Common myeloid progenitor, CD34-positive (primary cell): Measurements from ENCODE around the gene QRICH1.
A peak's percentile ranks its signal among the peaks of the same experiment; 100 is the strongest.

Source experiments
- CTCF ChIA-PET: fragments of 350-600 bp; sonication (Branson Sonifier 250); formaldehyde crosslinking; loops from one replicate; lab custom pipeline; 2021; ENCODE audit warnings: antibody characterized with exemption; lab: Charles Lee
- POLR2A ChIA-PET: fragments of 350-600 bp; sonication (Branson Sonifier 250); formaldehyde crosslinking; loops from one replicate; lab custom pipeline; 2021; ENCODE audit warnings: antibody characterized with exemption; lab: Charles Lee
- DNase-seq, 3 donors: peaks; one replicate each; pipeline versions ENCODE4 v3.0.0 to v3.0.0-alpha.2; 2013
- H3K27ac ChIP-seq, 2 experiments: 1 replicate in 1 of 2; 2 replicates in 1 of 2; pipeline ENCODE4 v1.7.0; 2013; ENCODE audit warnings: inconsistent platforms in 2 of 2, low read length in 2 of 2, mild to moderate bottlenecking in 2 of 2, low read depth in 1 of 2, moderate library complexity in 1 of 2; ENCODE audit not compliant: severe bottlenecking in 2 of 2, insufficient read depth in 1 of 2, poor library complexity in 1 of 2
- H3K27me3 ChIP-seq, 5 experiments: replicated peaks in 2 of 5; 1 replicate in 3 of 5; 2 replicates in 2 of 5; pipeline versions ENCODE4 v1.6.1 to v1.7.0; 2013; ENCODE audit warnings: low read length in 4 of 5, mild to moderate bottlenecking in 2 of 5, moderate library complexity in 2 of 5, inconsistent platforms in 1 of 5; ENCODE audit not compliant: insufficient read depth in 5 of 5, control insufficient read depth in 4 of 5
- H3K36me3 ChIP-seq, 4 experiments: 1 replicate in 2 of 4; 2 replicates in 2 of 4; pipeline versions ENCODE4 v1.6.1 to v1.7.0; 2013; ENCODE audit warnings: low read length in 3 of 4, control low read depth in 1 of 4, mild to moderate bottlenecking in 1 of 4; ENCODE audit not compliant: control insufficient read depth in 4 of 4, insufficient read depth in 4 of 4
- H3K4me1 ChIP-seq, 4 experiments: 1 replicate in 3 of 4; 2 replicates in 1 of 4; pipeline versions ENCODE4 v1.6.1 to v1.7.1; 2013; ENCODE audit warnings: low read length in 3 of 4, mild to moderate bottlenecking in 3 of 4, control low read depth in 1 of 4, inconsistent platforms in 1 of 4, moderate library complexity in 1 of 4; ENCODE audit not compliant: control insufficient read depth in 4 of 4, insufficient read depth in 4 of 4; ENCODE audit errors: control extremely low read depth in 1 of 4
- H3K4me3 ChIP-seq, 7 experiments: 1 replicate in 4 of 7; 2 replicates in 3 of 7; pipeline versions ENCODE4 v1.5.1 to v1.7.0; 2013; ENCODE audit warnings: mild to moderate bottlenecking in 7 of 7, low read length in 6 of 7, moderate library complexity in 6 of 7, inconsistent platforms in 2 of 7, low read depth in 2 of 7, control low read depth in 1 of 7; ENCODE audit not compliant: insufficient read depth in 4 of 7, control insufficient read depth in 1 of 7; ENCODE audit errors: extremely low read depth in 1 of 7
- H3K9me3 ChIP-seq, 5 experiments: 1 replicate in 4 of 5; 2 replicates in 1 of 5; pipeline versions ENCODE4 v1.6.1 to v1.7.1; 2013; ENCODE audit warnings: low read length in 4 of 5, mild to moderate bottlenecking in 2 of 5, inconsistent platforms in 1 of 5, low read depth in 1 of 5, moderate library complexity in 1 of 5; ENCODE audit not compliant: control insufficient read depth in 4 of 5, insufficient read depth in 2 of 5; ENCODE audit errors: control extremely low read depth in 1 of 5
- WGBS: methylation state at CpG from one replicate; pipeline ENCODE4 v1.1.5; 2013; ENCODE audit not compliant: insufficient coverage; 5-methylcytosine and 5-hydroxymethylcytosine counted together

Gene QRICH1

DNA sequence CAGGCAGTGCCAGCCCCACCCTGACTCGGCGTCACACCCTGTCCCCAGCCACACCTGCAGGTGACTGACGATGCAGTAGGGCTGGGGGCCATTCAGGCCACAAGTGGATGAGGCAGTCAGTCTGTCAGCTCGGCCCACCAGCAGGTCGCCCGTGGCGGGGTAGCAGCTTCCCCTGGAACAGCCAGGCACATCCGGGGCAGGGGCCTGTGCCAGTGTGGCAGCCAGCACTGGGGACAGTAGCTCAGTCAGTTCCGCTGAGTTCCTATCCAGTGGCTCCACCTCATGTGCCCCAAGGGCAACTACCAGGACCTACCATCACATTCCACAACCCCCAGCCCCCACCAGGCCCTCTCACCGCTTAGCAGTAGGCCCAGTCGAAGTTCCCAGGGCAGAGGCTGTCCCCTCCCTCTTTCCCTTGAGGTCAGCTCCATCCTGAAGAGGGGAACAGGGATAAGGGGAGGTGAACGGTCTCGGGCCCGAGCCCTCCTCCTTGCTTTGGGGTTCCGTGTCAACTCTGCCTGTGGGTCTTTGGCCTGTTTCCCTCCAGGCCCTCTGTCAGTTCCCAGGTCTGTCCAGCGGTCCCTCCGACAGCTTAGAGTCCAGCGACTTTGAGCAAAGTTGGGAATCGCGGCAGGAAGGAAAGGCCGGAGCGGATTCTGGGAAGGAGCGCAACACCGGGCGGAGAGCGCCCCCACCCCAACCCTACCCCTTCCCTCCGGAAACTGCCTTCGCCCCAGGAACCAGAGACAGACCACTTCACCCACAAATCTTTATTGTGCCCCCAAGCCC, 38.8 kb upstream of the QRICH1 start, which contains the start of gene LAMB2:
Gene LAMB2 (minus strand): TSS at position 614 of the 789 bp plus-strand sequence. CDS start 183 bp downstream, at position 431.
- no peaks in the 10 kb centered on the region for H3K27me3 ChIP-seq
- H3K27ac ChIP-seq, result peak within 1 kb of the TSS; percentile 33 to 77
- DNase-seq, result peak; percentile 76 to 88 (median 83)
- 40% methylated on average over 15 of the region's 28 CpGs for WGBS
- no peaks in the 10 kb centered on the region for H3K9me3 ChIP-seq
- H3K4me1 ChIP-seq, result peaks cover 5 to 25% (median 18%) of the 10 kb centered on the region in 4 experiments
- H3K4me3 ChIP-seq, result peak within 1 kb of the TSS; percentile 25 to 77 (median 55)
- ChIA-PET CTCF (interaction anchor here (0.6 to 4.7 kb wide), 12 partner anchors 11 to 145 kb away, joined by 3 to 35 read pairs (median 4); partner anchors contain the start of genes KLHDC8B, QRICH1 and USP19), POLR2A (interaction anchor here (0.6 to 1.7 kb wide), 3 partner anchors 12 to 305 kb away, joined by 3 to 11 read pairs (median 5); partner anchors contain the start of genes QRICH1 and USP19)
- peaks cover 0 to 3% (median 0%) of the 10 kb centered on the region in 4 experiments for H3K36me3 ChIP-seq

DNA sequence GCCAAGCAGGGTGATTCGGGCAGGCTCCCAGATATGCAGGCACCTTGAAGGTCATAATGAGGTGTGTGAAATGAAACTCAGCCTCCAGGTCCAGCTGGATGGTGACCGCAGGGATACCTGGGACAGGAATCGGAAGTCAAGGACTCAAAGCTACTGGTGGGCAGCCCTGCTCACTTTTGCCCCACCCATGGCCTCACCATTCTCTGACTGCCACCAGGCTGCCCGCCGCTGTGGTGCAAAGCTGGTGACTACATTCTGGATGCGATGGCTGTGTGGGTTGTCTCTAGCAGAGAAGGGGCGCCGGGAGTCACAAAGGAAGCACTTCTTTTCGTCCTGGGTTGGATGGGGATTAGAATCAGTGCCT, 38.2 kb upstream of the QRICH1 start:
- Histone ChIP-seq H3K36me3 (peaks cover 0 to 3% (median 0%) of the 10 kb centered on the region in 4 experiments), H3K4me1 (peaks cover 5 to 25% (median 18%) of the 10 kb centered on the region in 4 experiments), H3K9me3 (no peaks in the 10 kb centered on the region), H3K27ac (no peak overlapping the region), H3K27me3 (no peaks in the 10 kb centered on the region), H3K4me3 (peak overlapping the region in 2 of 7 experiments; percentile 29 to 76)
- 89% methylated on average over 6 of the region's 9 CpGs for WGBS
- DNase-seq, result no peak
- ChIA-PET POLR2A (interaction anchor here (1.1 to 1.7 kb wide), 2 partner anchors 11 to 38 kb away, joined by 5 to 11 read pairs; partner anchors contain the start of genes QRICH1 and USP19), CTCF (interaction anchor here (0.6 to 4.7 kb wide), 11 partner anchors 11 to 144 kb away, joined by 3 to 35 read pairs (median 4); partner anchors contain the start of genes KLHDC8B, QRICH1 and USP19)

DNA sequence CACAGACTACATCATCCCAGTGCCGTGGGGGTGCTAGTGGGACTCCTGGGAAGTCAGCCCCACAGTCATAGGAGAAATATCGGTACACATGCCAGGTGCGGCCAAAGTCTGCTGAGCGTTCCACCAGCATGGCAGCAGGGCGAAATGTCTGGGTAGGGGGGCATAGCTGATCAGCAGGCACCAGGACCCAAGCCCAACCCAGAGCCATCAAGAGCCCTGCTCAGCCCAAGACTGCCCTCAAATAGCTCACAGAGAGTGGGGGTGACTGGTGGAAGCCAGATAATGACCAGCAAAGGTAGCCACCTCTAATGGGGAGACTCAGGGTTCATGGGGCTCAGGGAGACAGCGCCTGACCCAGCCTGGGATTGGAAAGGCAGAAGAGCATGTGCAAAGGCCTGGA, 37.7 kb upstream of the QRICH1 start:
- Histone ChIP-seq H3K27ac (no peak overlapping the region), H3K4me1 (peaks cover 5 to 25% (median 18%) of the 10 kb centered on the region in 4 experiments), H3K36me3 (peaks cover 0 to 3% (median 0%) of the 10 kb centered on the region in 4 experiments), H3K9me3 (no peaks in the 10 kb centered on the region), H3K4me3 (no peak overlapping the region), H3K27me3 (no peaks in the 10 kb centered on the region)
- DNase-seq, result no peak
- WGBS, result 100% methylated on average over 6 of the region's 6 CpGs
- CTCF ChIA-PET, result interaction anchor here (1.4 to 4.7 kb wide), 5 partner anchors 10 to 144 kb away, joined by 3 to 35 read pairs (median 4); partner anchors contain the start of gene USP19
- POLR2A ChIA-PET, result interaction anchor here (1.1 to 1.7 kb wide), 2 partner anchors 11 to 38 kb away, joined by 5 to 11 read pairs; partner anchors contain the start of genes QRICH1 and USP19

DNA sequence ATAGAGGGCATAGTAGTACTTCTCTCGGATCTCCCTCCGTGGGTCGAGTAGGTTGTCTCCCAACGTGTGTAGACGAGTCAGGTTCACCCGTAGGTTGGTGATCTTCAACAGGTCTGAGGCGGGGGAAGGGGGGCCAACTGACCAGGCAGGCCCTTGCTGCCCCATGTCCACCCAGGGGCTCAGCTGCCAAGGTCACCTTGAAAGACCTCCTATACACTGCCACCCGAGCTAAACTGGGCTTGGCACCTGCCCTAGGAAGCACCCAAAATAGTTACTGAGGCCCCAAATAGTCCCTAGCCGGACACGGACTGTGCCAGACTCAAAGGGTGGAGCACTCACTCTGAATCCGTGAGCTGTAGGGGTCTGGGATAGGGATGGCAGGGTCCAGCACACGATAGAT, 37.2 kb upstream of the QRICH1 start:
- 94% methylated on average over 12 of the region's 12 CpGs for WGBS
- no peak overlapping the region for H3K4me3 ChIP-seq
- H3K4me1 ChIP-seq, result peaks cover 5 to 25% (median 18%) of the 10 kb centered on the region in 4 experiments
- H3K9me3 ChIP-seq, result no peaks in the 10 kb centered on the region
- H3K27ac ChIP-seq, result no peak overlapping the region
- CTCF ChIA-PET, result interaction anchor here (1.0 to 4.7 kb wide), 4 partner anchors 10 to 107 kb away, joined by 3 to 35 read pairs (median 4); partner anchors contain the start of gene USP19
- POLR2A ChIA-PET, result interaction anchor here (1.7 kb wide), 1 partner anchor 37 kb away, joined by 11 read pairs; the partner anchor contains the start of gene QRICH1
- H3K36me3 ChIP-seq, result peaks cover 0 to 3% (median 0%) of the 10 kb centered on the region in 4 experiments
- no peak for DNase-seq
- no peaks in the 10 kb centered on the region for H3K27me3 ChIP-seq

DNA sequence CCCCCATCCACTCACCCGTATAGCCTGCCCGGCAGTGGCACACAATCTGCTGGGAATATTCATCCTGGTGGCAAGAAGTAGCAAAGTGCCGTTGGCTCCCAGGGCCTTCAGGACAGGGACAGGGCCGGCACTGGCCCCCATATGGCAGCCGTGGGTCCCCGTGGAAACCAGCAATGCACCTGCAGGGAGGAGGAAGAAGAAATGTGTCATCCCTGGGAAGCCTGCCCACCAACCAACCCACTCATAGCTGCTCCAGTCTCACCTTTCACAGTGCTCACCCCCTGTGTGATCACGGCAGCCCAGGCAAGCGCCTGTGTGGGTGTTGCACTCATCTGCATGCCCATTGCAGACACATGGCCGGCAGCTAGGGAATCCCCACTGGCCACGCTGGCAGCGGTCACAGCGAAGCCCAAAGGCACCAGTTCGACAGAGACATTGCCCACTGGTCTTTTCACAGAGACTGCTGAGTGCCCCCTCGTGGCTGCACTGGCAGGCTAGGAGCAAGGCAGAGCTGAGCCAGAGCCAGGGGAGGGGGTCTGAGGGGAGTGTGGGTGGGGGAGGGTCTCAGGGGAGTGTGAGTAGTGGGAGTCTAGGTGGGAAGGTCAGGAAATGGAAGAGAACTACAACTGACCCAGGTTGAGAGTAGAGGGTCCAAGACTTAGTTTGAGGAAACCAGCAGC, 31.3 kb upstream of the QRICH1 start:
- no peak for DNase-seq
- 89% methylated on average over 10 of the region's 14 CpGs for WGBS
- H3K36me3 ChIP-seq, result peaks cover 0 to 27% (median 0%) of the 10 kb centered on the region in 4 experiments
- H3K27ac ChIP-seq, result no peak overlapping the region
- H3K9me3 ChIP-seq, result no peaks in the 10 kb centered on the region
- no peak overlapping the region for H3K4me3 ChIP-seq
- no peaks in the 10 kb centered on the region for H3K27me3 ChIP-seq
- ChIA-PET CTCF (no interaction called here), POLR2A (no interaction called here)
- peaks cover 0 to 11% (median 8%) of the 10 kb centered on the region in 4 experiments for H3K4me1 ChIP-seq

DNA sequence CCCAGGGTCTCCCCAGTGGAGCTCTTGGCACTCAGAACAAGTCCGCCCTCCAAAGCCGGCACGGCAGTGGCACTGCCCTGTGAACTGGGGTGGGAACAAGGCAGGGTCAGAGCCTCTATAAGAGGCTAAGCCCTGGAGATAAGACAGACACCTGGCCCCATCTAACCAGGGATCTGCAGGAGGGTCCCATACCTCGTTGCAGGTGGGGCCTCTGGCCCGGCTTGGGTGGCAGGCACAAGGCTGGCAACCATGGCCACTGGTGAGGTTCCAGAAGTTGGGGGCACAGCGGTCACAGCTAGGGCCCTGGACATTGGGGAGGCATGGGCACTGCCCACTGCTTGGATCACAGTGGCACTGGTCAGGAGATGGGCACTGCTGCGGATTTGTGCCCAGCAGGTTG, 30.3 kb upstream of the QRICH1 start:
- Histone ChIP-seq H3K4me1 (peaks cover 1 to 20% (median 17%) of the 10 kb centered on the region in 4 experiments), H3K4me3 (no peak overlapping the region), H3K27me3 (no peaks in the 10 kb centered on the region), H3K9me3 (no peaks in the 10 kb centered on the region), H3K36me3 (peaks cover 0 to 27% (median 0%) of the 10 kb centered on the region in 4 experiments), H3K27ac (no peak overlapping the region)
- POLR2A ChIA-PET, result no interaction called here
- 97% methylated on average over 4 of the region's 7 CpGs for WGBS
- CTCF ChIA-PET, result interaction anchor here (1.2 kb wide), 1 partner anchor 11 kb away, joined by 4 read pairs; no protein-coding TSS in a partner anchor
- DNase-seq, result no peak
